ENCODE measurements around the gene TM9SF4.

TM9SF4 gene

DNA sequence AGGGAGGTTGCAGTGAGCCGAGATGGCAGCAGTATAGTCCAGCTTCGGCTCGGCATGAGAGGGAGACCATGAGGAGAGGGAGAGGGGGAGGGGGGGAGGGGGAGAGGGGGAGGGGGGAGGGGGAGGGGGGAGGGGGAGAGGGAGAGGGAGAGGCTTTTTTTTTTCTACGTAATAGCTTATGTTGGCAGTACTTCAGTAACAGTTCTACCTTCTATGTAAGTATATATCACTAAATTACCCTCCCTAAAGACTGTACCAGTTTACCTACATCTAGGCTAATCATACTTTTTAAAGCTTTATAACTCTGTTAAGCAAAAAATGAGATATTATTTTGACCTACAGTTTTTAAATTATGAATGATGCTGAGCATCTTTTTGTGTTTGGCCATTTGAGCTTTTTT, 13.6 kb downstream of the TM9SF4 start:
- Histone ChIP-seq H3K9ac (ENCODE audit: low read length) (no peak overlapping the region), H3K36me3 (ENCODE audit: control insufficient read depth, insufficient read depth, low read length) (no peaks in the 10 kb centered on the region), H3K27me3 (ENCODE audit: control insufficient read depth, insufficient read depth, low read length) (no peaks in the 10 kb centered on the region), H3K4me1 (ENCODE audit: control insufficient read depth, insufficient read depth, low read length) (no peaks in the 10 kb centered on the region), H3K27ac (ENCODE audit: low read depth, low read length) (no peak overlapping the region), H3K4me3 (ENCODE audit: low read length) (no peak overlapping the region)

- no peak overlapping the region for H3K4me3 ChIP-seq (ENCODE audit: low read length)
- H3K36me3 ChIP-seq (ENCODE audit: control insufficient read depth, insufficient read depth, low read length) = no peaks in the 10 kb centered on the region
- H3K9ac ChIP-seq (ENCODE audit: low read length) = no peak overlapping the region
- no peaks in the 10 kb centered on the region for H3K27me3 ChIP-seq (ENCODE audit: control insufficient read depth, insufficient read depth, low read length)
- H3K4me1 ChIP-seq (ENCODE audit: control insufficient read depth, insufficient read depth, low read length) = no peaks in the 10 kb centered on the region
- H3K27ac ChIP-seq (ENCODE audit: low read depth, low read length) = no peak overlapping the region
These were observed 15.5 kb downstream of the TM9SF4 start for GRCh38 chr20:32124916-32125454.

DNA sequence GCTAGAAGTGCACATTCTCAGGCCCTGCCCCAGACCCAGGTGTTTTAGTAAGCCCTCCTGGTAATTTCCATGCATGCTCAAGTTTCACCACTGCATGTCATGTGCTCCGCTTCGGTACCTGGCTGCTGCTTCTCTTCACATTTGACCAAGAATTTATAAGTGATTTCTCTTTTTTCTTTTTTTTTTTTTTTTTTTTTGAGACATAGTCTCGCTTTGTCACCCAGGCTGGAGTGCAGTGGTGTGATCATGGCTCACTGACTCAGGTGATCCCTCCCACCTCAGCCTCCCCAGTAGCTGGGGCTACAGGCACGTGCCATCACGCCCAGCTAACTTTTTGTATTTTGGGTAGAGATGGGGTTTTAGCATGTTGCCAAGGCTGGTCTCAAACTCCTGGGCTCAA, 16.0 kb downstream of the TM9SF4 start:
- Histone ChIP-seq H3K27ac (ENCODE audit: low read depth, low read length) (no peak overlapping the region), H3K27me3 (ENCODE audit: control insufficient read depth, insufficient read depth, low read length) (no peaks in the 10 kb centered on the region), H3K4me3 (ENCODE audit: low read length) (no peak overlapping the region), H3K4me1 (ENCODE audit: control insufficient read depth, insufficient read depth, low read length) (no peaks in the 10 kb centered on the region), H3K36me3 (ENCODE audit: control insufficient read depth, insufficient read depth, low read length) (no peaks in the 10 kb centered on the region), H3K9ac (ENCODE audit: low read length) (no peak overlapping the region)

DNA sequence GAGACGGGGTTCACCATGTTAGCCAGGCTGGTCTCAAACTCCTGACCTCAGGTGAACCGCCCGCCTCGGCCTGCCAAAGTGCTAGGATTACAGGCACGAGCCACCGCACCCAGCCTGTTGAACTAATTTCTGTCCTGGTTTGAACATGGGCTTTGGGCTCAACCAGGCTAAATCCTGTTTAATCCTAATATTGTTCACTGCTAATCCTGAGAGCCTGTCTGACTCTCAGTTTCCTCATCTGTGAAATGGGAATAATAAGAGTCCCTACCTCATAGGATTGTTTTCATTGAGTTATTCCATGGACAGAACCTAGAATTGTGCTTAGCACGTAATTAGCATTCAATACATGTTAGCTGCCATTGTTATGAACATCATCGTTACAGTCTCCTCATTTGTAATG, 17.4 kb downstream of the TM9SF4 start:
- no peak overlapping the region for H3K9ac ChIP-seq (ENCODE audit: low read length)
- no peaks in the 10 kb centered on the region for H3K36me3 ChIP-seq (ENCODE audit: control insufficient read depth, insufficient read depth, low read length)
- no peak overlapping the region for H3K27ac ChIP-seq (ENCODE audit: low read depth, low read length)
- no peaks in the 10 kb centered on the region for H3K27me3 ChIP-seq (ENCODE audit: control insufficient read depth, insufficient read depth, low read length)
- no peaks in the 10 kb centered on the region for H3K4me1 ChIP-seq (ENCODE audit: control insufficient read depth, insufficient read depth, low read length)
- H3K4me3 ChIP-seq (ENCODE audit: low read length) = no peak overlapping the region

- no peaks in the 10 kb centered on the region for H3K27me3 ChIP-seq (ENCODE audit: control insufficient read depth, insufficient read depth, low read length)
- H3K4me1 ChIP-seq (ENCODE audit: control insufficient read depth, insufficient read depth, low read length) = no peaks in the 10 kb centered on the region
- no peak overlapping the region for H3K9ac ChIP-seq (ENCODE audit: low read length)
- no peaks in the 10 kb centered on the region for H3K36me3 ChIP-seq (ENCODE audit: control insufficient read depth, insufficient read depth, low read length)
- H3K27ac ChIP-seq (ENCODE audit: low read depth, low read length) = no peak overlapping the region
- H3K4me3 ChIP-seq (ENCODE audit: low read length) = no peak overlapping the region
These were observed 17.8 kb downstream of the TM9SF4 start for GRCh38 chr20:32127347-32127746.

- Histone ChIP-seq H3K27me3 (ENCODE audit: control insufficient read depth, insufficient read depth, low read length) (no peaks in the 10 kb centered on the region), H3K4me1 (ENCODE audit: control insufficient read depth, insufficient read depth, low read length) (no peaks in the 10 kb centered on the region), H3K36me3 (ENCODE audit: control insufficient read depth, insufficient read depth, low read length) (no peaks in the 10 kb centered on the region), H3K27ac (ENCODE audit: low read depth, low read length) (no peak overlapping the region), H3K9ac (ENCODE audit: low read length) (no peak overlapping the region), H3K4me3 (ENCODE audit: low read length) (no peak overlapping the region)
These were observed 18.7 kb downstream of the TM9SF4 start for GRCh38 chr20:32128167-32128566.

- no peaks in the 10 kb centered on the region for H3K27me3 ChIP-seq (ENCODE audit: control insufficient read depth, insufficient read depth, low read length)
- H3K36me3 ChIP-seq (ENCODE audit: control insufficient read depth, insufficient read depth, low read length) = no peaks in the 10 kb centered on the region
- H3K9ac ChIP-seq (ENCODE audit: low read length) = no peak overlapping the region
- H3K27ac ChIP-seq (ENCODE audit: low read depth, low read length) = no peak overlapping the region
- H3K4me1 ChIP-seq (ENCODE audit: control insufficient read depth, insufficient read depth, low read length) = no peaks in the 10 kb centered on the region
- no peak overlapping the region for H3K4me3 ChIP-seq (ENCODE audit: low read length)
These were observed 20.3 kb downstream of the TM9SF4 start for GRCh38 chr20:32129863-32130262.

DNA sequence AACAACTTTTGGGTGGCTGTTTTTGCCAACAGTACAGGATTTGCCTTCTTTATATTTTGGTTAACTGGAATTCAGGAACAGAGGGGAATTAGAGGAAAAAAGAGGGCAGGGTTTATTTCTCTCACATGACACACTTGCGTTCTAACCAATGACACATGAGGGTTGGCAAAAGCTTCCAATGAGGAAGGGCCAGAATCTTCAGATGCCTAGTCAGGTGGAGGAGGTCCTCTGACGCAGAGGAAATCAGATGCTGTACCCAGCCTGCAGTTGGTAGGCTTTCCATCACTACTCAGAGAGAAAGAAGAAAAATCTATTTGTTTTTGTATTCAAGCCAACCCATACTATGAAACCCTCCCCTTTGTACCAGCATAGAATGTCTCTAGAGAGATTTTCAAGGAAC, 20.8 kb downstream of the TM9SF4 start:
- Histone ChIP-seq H3K4me1 (ENCODE audit: control insufficient read depth, insufficient read depth, low read length) (no peaks in the 10 kb centered on the region), H3K9ac (ENCODE audit: low read length) (no peak overlapping the region), H3K27ac (ENCODE audit: low read depth, low read length) (no peak overlapping the region), H3K27me3 (ENCODE audit: control insufficient read depth, insufficient read depth, low read length) (no peaks in the 10 kb centered on the region), H3K36me3 (ENCODE audit: control insufficient read depth, insufficient read depth, low read length) (no peaks in the 10 kb centered on the region), H3K4me3 (ENCODE audit: low read length) (no peak overlapping the region)

DNA sequence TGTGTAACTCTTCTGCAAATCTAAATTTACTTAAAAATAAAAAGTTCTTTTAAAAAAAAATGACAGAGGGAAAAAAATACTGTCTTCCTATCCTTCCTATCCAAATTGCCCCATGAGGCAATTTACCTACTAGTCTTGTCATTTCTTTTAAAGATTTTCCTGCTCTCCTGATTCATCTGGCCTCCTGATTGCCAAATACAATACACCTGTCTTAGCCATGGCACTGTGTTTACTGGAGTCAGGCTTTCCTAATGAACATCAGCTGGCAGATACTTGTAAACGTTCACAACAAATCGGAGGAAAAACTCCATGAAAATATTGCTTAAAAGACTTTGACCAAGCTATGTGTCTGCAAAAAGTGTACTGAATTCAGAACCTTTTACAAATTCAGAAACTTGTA, 21.5 kb downstream of the TM9SF4 start:
- Histone ChIP-seq H3K27ac (ENCODE audit: low read depth, low read length) (no peak overlapping the region), H3K4me3 (ENCODE audit: low read length) (no peak overlapping the region), H3K27me3 (ENCODE audit: control insufficient read depth, insufficient read depth, low read length) (no peaks in the 10 kb centered on the region), H3K9ac (ENCODE audit: low read length) (no peak overlapping the region), H3K4me1 (ENCODE audit: control insufficient read depth, insufficient read depth, low read length) (no peaks in the 10 kb centered on the region), H3K36me3 (ENCODE audit: control insufficient read depth, insufficient read depth, low read length) (no peaks in the 10 kb centered on the region)

GRCh38 chr20:32132911-32133549, 23.5 kb downstream of the TM9SF4 start:
- H3K27ac ChIP-seq (ENCODE audit: low read depth, low read length) = no peak overlapping the region
- no peak overlapping the region for H3K9ac ChIP-seq (ENCODE audit: low read length)
- no peaks in the 10 kb centered on the region for H3K4me1 ChIP-seq (ENCODE audit: control insufficient read depth, insufficient read depth, low read length)
- H3K4me3 ChIP-seq (ENCODE audit: low read length) = no peak overlapping the region
- peaks cover 6% of the 10 kb centered on the region for H3K36me3 ChIP-seq (ENCODE audit: control insufficient read depth, insufficient read depth, low read length)
- no peaks in the 10 kb centered on the region for H3K27me3 ChIP-seq (ENCODE audit: control insufficient read depth, insufficient read depth, low read length)

- H3K4me3 ChIP-seq (ENCODE audit: low read length) = no peak overlapping the region
- no peaks in the 10 kb centered on the region for H3K27me3 ChIP-seq (ENCODE audit: control insufficient read depth, insufficient read depth, low read length)
- H3K4me1 ChIP-seq (ENCODE audit: control insufficient read depth, insufficient read depth, low read length) = no peaks in the 10 kb centered on the region
- no peak overlapping the region for H3K27ac ChIP-seq (ENCODE audit: low read depth, low read length)
- peaks cover 9% of the 10 kb centered on the region for H3K36me3 ChIP-seq (ENCODE audit: control insufficient read depth, insufficient read depth, low read length)
- no peak overlapping the region for H3K9ac ChIP-seq (ENCODE audit: low read length)
These were observed 24.5 kb downstream of the TM9SF4 start for GRCh38 chr20:32134026-32134425.

DNA sequence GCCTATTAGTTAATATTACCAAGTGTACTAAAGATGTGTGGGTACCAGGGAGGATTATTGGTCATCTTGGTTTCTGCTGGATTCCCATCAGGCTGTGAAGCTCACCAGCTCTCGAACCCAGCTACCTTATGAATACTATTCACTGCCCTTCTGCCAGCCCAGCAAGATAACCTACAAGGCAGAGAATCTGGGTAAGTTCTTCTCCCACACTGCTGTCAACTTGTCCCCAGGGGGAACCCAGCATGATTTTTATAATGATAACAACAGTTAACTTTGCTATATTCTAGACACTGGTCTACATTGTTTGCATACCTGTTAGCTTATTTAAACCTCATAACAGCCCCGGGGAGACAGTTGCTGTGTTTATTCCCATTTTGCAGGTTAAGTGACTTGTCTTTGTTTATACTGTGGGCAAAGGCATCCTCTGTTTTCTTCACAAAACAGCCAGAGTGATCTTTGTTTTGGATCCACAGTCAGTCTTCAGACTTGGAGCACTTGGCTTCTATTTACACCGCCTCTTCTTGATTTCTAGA, 26.5 kb downstream of the TM9SF4 start:
- H3K36me3 ChIP-seq (ENCODE audit: control insufficient read depth, insufficient read depth, low read length) = peaks cover 18% of the 10 kb centered on the region
- H3K4me3 ChIP-seq (ENCODE audit: low read length) = no peak overlapping the region
- no peak overlapping the region for H3K9ac ChIP-seq (ENCODE audit: low read length)
- no peak overlapping the region for H3K27ac ChIP-seq (ENCODE audit: low read depth, low read length)
- H3K4me1 ChIP-seq (ENCODE audit: control insufficient read depth, insufficient read depth, low read length) = no peaks in the 10 kb centered on the region
- no peaks in the 10 kb centered on the region for H3K27me3 ChIP-seq (ENCODE audit: control insufficient read depth, insufficient read depth, low read length)

DNA sequence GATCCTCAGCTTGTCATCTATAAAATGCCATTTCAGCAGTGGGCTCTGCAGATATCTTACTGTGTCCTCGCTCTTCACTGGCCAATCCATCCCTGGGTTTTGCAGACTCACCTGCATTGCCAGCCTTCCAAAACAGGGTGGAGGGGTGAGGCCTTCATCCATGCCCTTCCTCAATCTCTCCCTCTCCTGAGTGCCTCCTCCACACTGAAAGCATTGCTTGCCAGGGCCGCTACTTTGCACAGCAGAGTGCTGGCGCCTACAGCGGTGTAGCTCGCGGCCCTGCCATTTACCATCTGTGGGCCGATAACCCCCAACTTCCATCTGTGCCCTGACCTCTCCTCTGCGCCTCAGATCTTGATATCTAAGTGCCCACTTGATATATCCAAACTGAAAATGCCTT, 29.4 kb downstream of the TM9SF4 start:
- Histone ChIP-seq H3K36me3 (ENCODE audit: control insufficient read depth, insufficient read depth, low read length) (peaks cover 40% of the 10 kb centered on the region), H3K4me1 (ENCODE audit: control insufficient read depth, insufficient read depth, low read length) (no peaks in the 10 kb centered on the region)

More for the DNA sequence above, 29.4 kb downstream of the TM9SF4 start:
- no peak overlapping the region for H3K9ac ChIP-seq (ENCODE audit: low read length)
- no peak overlapping the region for H3K4me3 ChIP-seq (ENCODE audit: low read length)
- H3K27ac ChIP-seq (ENCODE audit: low read depth, low read length) = no peak overlapping the region
- H3K27me3 ChIP-seq (ENCODE audit: control insufficient read depth, insufficient read depth, low read length) = no peaks in the 10 kb centered on the region
